EH (cell line): ENCODE measurements around the gene C2orf74.
"Not testable (repeated sequence)": the region's sequence is repeated elsewhere in the genome, so short reads cannot be mapped to it uniquely, and the experiment has no call there.

ENCODE experiments used
- DNase-seq: peaks from one replicate; pipeline ENCODE4 v3.0.0-alpha.2; 2015; ENCODE audit warnings: low read depth

C2orf74 gene

DNA sequence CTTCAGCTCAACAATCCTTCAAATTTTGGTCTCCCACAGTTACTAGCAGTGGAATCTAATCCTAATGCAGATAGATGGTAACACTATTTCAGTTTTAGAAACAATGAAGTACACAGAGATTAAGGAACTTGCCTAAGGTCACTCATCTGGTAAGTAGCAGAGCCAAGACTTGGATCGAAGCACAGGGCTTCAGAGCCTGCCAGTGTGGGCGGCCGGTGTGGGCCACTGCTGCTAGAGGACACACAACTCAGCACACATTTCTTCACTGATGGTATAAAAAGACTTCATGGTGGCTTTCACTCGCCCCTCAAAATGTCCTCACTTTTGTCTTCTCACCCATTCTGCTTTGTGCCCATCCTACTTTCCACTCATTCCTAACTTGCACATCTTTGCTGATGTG lies 11.1 kb downstream of the C2orf74 start:
- no peak for DNase-seq

DNA sequence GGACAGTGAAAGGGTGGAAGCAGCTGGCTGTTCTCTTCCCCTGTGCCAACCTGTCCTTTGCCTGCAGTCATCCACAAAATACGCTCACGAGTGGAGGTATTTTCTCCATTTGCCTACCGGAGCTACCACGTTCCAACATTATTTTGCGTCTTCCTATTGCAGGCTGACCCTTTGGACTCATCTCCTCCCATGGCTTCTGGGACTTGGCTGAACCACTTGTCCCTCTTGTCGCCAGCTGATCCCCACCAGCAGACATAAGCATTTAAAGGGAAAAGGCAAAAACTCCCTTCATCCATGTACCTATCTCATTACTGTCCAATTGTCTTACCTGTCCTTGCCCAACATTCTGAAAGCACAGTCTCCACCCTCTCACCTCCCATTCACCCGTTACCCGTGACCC lies 13.0 kb downstream of the C2orf74 start:
- no peak for DNase-seq

DNA sequence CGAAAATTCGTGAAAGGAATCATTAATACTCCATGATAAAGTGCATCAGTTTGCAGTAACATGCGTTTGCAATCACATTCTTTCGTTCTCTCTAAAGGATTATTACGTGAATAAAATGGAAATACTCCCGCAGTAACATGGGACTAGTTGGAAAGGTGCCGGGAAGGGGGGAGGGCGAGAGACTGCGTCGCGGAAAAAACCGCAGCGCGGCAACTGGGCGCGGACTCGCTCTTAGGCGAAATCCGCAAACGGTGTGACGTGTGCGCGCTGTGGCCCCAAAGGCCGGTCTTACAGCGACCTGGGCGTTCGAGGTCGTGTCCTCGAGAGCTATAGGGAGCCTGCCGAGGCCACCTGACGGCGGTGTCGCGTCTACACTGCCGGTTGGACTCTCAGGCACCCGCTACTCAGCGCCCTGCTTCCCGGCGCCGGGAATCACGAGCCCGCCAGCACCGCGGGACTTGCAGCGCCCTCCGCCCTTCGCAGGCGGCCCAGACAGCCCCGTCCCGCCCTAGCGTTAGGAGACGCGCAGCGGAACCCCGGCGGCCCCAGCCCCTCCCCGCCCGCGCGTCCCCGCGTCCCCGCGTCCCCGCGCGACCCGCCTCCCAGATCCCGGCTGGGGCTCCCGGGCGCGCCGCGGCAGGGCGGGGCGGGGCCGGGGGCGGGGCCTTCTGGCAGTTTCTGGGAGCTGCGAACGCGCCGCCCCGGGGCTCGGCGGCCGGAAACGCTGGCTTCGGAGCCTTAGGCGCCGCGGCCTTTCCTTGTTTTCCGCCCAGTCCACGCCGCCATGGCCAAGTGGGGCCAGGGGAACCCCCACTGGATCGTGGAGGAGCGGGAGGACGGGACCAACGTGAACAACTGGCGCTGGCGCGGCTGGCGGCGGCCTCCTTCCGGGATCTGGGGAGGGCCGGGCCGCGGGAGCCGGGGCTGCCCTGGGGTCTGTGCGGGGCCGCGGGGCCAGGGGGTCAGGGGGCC lies 15.1 kb downstream of the C2orf74 start:
- DNase-seq = peak; percentile 95

DNA sequence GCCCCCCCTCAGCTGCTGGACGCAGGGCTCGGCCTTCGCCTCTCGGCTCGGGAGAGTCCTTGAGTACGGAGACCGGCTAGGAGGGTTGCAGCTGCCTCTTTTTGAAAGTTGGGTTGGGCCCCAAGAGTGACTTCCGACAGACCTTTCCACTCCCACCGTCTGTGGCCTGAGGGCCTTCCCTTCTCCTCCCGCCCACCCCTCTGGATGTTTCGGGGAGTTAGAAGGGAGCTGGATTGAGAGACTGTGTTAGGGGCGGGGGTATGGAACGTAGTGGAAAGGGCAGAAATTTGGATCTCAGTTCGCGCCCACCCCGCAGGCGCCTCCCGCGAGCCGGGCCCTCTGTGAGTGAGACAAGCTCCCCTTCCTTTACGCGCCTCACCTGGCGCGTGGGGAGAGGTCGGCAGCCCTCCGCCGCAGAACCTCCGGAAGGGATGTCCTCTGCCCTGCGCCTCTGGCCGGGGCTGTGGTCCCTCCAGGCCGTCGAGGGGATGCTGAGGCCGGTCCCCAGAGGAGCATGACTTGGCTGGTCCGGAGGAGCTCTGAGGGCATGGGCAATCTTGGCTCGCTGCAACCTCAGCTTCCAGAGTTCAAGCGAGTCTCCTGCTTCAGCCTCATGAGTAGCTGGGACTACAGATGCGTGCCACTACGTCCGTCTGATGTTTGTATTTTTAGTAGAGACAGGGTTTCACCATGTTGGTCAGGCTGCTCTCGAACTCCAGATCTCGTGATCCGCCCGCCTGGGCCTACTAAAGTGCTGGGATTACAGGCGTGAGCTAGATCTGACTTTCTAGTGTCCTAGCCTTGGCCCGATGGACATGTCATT lies 15.9 kb downstream of the C2orf74 start:
- DNase-seq = peak; percentile 40

DNA sequence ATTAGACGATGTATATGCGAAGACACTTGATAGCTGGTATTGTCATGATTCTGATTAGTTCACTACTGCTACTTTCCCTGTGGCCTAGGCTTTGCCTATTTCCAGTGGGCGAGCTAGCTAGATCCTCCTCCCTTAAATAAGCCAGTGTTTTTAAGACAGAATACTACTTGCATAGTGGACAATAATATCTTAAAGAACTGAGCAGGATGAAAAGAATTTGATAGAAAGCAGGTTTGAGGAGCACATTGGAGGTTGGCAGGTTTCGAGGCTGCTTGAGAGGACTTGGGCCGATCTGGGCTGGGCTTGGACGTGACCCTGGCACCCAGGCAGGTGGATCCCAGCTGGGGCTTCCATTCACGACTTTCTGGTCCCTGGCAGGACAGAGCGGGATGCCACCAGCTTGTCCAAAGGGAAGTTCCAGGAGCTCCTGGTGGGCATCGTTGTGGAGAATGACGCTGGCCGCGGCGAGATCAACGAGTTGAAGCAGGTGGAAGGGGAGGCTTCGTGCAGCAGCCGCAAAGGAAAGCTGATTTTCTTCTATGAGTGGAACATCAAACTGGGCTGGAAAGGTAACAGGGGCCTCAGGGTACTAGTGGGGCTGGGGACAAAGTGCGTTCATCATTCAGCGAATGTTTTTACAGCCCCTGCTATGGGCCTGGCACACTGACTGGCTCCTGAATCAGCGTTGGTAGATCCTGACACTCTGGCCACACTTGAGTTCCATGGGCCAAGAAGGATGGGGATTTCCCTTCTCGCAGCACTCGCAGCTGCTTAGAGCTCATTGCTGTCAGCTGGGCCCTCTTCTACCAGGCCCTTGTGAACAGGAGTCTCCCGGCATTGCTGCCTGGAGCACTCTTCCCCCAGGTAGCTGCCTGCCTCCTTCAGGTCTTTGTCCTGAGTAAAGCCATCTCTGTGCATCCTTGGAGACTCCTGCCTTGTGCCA lies 16.9 kb downstream of the C2orf74 start:
- DNase-seq = peak; percentile 43

DNA sequence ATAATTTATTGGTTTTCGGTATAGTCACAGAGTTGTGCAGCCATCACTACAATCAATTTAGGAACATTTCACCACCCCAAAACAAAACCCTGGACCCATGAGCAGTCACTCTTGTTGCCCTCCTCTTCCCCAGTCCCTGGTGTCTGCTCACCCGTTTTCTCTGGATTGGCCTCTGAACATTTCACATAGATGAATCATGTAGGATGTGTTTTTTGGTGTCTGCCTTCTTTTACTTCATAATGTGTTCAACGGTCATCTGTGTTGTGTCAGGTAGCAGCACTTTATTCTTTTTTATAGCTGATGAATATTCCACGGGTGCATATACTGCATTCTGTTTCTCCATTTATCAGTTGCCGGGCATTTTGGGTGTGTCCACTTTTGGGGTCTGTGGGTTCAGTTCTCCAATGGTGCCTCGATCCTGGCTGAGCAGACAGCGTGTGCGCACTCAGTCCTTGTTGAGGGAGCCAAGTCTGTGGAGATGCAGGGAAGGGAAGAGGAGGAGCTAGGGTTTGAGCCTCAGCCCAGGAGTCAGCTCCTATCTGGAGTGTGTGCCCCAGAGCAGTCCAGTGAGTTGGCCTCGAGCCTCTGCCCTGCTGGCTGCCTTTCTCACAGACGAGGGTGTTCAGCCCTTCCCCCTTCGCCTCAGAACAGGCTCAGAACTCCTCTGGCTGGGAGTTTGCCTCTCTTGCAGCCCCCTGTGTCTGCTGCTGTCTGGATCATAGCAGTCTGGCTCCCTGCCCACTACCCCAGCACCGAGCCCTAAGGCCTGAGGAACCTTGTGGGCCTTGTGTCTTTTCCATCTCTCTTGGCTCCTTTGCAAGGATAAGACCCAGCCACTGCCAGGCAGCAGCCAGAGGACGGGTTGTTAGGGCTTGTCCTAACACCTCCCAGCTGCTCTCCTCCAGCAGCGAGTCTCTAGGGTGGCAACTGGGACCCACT lies 18.0 kb downstream of the C2orf74 start:
- DNase-seq = peak; percentile 85

DNA sequence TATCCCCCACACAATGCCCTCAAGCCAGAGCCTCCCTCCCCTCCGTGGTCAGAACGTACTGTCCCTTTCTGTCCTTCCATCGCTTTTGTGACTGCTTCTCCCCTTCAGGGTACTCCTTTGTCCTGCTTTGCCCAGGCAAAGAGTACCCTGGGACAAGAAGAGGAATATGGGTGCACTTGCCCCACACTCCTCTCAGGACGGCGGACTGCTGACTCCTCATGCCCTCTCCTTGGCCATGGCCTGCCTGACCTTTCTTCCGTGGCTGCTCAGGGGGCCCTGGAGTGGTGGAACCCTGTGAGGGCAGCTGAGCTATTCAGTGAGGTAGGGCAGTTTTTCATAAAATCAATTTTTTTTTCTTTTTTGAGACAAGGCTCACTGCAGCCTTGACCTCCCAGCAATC lies 18.7 kb downstream of the C2orf74 start:
- no peak for DNase-seq

DNA sequence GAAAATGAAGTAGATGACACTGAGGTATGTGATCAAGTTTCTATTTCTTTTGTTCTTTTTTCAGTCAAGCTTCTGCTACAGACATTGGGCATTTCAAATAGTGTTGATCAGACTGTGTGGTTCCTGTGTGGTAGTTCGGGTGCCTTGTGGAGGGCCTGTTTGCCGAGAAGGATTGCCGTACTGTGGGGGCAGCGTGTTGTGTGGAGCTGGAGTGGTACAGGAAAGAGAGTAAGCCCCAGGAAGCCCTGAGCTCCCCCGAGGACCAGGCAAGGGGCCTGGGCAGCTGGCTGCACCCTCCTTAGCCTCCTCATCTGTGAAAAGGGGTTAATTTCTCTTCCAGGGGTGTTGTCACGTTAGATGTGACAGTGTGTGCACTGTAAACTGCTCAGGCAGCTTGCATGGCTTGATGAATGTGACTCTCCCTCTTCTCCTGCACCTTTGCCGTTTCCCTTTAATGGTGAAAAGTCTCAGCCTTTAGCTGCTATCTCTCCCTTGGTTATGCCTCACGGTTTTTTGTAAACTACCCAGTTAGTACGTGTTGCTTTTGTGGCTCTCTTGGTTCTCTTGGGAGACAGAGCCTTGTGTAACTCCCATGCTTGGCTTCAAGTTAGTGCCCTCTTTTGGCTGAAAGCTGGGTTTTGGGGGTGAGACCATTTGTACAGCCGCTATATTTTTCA lies 19.5 kb downstream of the C2orf74 start:
- no peak for DNase-seq

DNA sequence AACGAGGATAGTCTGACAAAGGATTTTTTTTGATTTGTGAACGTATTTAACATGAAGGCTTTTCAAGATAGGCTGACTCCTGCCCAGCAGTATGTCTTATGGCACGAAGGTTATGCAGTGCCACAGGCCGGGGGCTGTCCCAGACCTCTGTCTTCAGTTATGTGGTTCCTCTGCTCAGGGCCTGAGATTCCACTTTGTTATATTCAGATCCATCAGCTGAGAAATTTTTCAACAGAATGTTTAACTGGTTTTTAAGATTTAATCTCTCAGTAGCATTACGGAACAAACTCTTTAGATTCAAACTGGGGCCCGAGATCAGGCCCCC lies 20.0 kb downstream of the C2orf74 start:
- DNase-seq = no peak

DNA sequence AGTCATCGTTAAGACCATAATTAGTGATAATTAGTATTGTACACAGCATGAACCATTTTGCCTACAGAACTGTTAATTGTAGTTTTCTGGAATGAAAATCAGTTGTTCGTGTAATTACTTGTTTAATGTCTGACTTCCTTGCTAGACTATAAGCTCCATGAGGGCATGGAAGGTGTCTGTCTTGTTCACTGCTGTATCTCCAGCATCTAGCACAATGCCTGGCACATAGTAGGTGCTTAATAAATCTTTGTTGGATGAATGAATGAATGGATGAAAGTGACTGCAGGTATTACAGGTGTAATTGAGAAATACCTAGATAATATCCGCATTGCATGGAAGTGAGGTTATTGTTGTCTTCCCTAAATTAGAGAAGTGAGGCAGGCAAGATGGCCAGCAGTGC lies 21.8 kb downstream of the C2orf74 start:
- no peak for DNase-seq

DNA sequence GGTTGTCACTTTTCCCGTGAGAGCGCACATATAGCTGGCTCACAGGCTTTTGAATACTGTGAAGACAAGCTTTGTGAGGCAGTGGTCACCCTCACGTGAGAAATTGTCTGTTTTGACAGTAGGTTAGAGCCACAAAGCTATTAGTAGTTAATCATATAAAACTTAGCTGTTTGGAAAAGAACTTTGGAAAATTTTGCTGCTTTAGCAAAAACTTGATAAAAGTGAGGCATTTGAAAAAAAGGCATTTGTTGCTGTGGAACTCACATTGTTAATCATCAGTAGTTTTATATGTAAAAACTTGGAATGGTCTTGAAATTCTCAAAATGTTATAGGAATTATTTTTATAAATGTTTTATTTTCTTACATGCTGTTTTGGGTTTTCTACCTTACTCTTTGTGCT lies 22.3 kb downstream of the C2orf74 start:
- no peak for DNase-seq

DNA sequence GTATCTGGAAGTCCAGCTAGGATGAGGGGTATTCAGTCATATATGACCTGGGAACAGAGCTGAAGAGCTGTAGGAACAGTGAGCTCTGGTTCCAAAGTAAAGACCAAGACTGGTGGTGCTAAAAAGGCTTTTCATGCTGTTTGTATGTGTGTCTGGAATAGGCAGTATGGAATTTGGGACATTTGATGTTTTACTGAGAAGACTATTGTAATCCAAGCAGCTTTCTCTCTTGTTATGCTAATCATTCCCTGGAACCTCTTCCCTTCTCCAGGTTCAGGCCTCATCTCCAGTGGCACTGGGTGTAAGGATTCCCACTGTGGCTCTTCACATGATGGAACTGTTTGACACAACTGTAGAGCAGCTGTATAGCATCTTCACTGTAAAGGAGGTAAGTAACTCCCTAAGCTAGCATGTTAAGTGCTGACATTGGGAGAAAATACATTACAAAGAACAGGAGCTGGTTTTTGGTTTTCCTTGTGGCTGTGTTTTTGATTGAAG lies 23.3 kb downstream of the C2orf74 start:
- DNase-seq = no peak

DNA sequence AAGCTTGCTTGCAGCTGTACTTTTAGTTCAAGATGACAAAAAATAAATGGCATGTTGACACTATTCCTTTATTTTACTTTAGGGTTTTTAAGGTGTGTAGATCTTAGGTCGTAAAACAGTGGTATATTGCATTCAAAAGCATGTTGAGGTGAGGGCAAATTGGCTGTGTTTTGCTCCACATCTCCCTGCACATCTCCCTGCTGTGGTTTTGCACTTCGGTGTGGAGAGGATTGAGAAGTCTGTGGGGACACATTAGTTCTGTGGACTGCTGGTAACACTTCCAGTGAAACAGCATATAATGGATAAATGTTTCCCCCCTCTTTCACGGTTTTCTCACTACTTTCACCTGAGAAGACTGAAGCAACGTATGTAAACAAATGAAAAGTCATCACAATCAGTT lies 25.1 kb downstream of the C2orf74 start:
- no peak for DNase-seq

DNA sequence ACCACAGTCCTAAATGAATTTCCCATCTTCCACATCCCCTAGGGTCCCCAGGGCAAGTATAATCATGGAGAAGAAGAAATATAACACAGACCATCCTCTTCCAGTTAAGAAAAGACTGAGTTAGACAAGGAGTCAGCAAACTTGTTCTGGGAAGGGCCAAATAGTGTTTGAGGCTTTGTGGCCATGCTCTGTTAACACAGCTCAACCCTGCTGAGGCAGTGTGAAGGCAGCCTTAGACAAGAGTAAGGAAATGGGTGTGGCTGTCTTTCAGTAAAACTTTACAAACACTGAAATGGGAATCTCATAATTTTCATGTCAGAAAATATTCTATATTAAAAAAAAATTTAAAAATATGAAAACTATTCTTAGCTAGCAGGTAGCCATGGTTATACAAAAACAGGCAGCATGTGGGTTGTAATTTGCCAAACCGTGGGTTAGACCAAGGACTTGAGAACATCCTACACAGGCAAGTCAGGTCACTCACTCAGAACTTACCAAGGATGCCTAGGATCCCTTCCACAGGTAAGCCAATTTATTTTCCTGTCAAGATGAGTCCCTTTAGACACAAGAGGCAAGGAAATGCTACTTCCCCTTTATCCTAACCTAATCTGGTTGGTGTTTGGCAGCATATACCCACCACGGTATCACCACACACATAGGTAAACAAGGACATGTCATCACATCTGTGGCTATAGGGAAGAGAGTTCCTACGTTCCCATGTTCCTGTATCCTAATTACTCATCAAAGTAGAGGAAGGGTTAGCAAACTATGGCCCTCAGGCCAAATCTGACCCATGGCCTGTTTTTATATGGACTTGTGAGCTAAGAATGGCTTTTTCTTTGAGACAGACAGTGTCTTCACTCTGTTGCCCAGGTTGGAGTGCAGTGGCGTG lies 31.9 kb downstream of the C2orf74 start:
- no peak for DNase-seq

DNA sequence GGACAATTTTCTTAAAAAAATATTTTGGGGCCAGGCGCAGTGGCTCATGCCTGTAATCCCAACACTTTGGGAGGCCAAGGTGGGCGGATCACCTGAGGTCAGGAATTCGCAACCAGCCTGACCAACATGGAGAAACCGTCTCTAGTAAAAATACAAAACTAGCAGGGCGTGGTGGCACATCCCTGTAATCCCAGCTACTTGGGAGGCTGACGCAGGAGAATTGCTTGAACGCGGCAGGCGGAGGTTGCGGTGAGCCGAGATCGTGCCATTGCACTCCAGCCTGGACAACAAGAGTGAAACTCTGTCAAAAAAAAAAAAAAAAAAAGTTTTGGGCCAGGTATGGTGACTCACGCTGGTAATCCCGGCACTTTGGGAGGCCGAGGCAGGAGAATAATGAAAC lies 32.7 kb downstream of the C2orf74 start:
- DNase-seq = not testable (repeated sequence)

DNA sequence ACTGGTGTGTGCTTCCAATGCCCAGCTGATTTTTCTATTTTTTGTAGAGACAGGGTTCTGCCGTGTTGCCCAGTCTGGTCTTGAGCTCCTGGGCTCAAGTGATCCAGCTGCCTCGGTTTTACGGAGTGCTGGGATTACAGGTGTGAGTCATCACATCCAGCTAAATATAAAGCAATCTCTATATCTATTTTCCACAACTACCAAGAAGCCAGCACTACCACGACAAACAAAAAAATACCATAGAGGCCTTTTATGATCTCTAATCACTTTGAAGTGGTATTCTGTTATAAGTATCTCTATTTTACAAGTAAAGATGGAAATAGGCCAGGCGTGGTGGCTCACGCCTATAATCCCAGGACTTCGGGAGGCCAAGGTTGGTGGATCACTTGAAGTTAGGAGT lies 34.7 kb downstream of the C2orf74 start:
- DNase-seq = no peak

DNA sequence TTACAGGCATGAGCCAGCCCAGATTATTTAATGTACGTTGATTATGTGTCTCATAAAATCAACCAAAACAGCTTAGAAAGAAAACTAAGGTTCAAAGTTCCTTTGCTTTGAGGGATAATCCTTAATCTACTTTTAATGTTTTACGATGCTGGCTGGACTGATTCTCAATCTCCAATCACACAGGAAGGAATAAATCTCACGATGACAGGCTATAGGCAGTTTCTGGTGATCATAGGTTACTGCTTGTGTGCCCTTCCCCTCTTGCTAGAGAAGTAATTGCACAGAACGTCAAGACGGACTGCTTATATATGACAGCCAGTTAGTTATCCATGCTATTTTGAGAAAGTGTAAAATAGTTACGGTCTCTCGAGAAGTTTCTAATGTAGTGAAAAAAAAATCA lies 43.1 kb downstream of the C2orf74 start:
- no peak for DNase-seq

DNA sequence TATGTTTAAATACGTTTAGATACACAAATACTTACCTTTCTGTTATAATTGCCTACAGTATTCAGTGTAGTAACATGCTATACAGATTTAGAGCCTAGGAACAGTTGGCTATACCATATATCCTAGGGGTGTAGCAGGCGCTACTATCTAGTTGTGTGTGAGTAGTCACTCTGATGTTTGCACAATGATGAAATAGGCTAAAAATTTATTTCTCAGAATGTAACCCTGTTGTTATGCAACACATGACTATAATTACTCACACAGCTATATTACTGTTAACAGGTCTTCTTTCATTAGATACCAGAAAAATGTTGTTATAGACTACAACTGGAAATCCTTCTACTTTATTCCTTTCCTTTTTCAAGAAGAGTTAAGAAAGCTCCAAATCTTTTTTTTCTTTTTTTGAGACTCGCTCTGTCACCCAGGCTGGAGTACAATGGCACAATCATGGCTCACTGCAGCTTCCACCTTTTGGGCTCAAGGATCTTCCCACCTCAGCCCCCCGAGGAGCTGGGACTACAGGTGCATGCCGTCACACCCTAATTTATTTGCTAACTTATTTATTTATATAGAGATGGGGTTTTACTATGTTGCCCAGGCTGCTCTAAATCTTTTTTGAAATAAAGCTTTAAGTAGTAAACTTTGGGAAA lies 48.5 kb downstream of the C2orf74 start:
- peak; percentile 86 for DNase-seq

DNA sequence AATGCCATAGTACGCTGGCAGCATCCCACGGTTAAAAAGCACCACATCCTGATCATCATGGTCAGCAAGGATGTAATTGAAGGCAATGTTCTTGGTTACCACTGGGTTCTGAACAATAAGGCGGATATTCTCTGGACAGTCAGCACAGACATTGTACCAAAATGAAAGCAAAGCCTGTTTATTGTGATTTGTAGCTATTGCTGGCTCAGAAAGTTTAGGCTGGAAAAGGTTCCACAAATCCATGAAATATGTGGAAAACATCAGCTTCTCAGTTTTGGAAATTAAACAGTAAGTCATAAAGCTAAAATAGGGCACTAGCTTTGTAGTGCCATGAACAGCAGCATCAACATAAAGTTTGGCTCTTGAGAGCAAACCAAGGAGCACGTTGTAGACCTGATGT lies 52.2 kb downstream of the C2orf74 start:
- no peak for DNase-seq
